GM12864 (cell line): ENCODE results near the gene TRIM54.

Experiments used
- DNase-seq: peaks from one replicate; pipeline ENCODE4 v3.0.0-alpha.2; 2011; ENCODE audit warnings: low read depth
- H3K4me3 ChIP-seq: 2 replicates; pipeline ENCODE4 v1.5.1; 2011; ENCODE audit warnings: mild to moderate bottlenecking, low read depth, low read length, control low read depth
- TF ChIP-seq, protein P1 (sequence below): IDR thresholded peaks from 2 replicates; pipeline ENCODE4 v1.5.1; 2011; ENCODE audit warnings: low read depth, mild to moderate bottlenecking, moderate library complexity, low read length, control low read depth, inconsistent platforms; ENCODE audit errors: missing control alignments

Gene TRIM54

GRCh38 chr2:27322766-27323595 is 40.8 kb downstream of the TRIM54 start, which contains the start of gene MPV17:
MPV17 (minus strand) TSS chr2:27323097; CDS start chr2:27322517, 580 bp downstream.
- DNase-seq = peak; percentile 79
- H3K4me3 ChIP-seq = peak within 1 kb of the TSS; percentile 93
- TF ChIP-seq, protein P1, sequence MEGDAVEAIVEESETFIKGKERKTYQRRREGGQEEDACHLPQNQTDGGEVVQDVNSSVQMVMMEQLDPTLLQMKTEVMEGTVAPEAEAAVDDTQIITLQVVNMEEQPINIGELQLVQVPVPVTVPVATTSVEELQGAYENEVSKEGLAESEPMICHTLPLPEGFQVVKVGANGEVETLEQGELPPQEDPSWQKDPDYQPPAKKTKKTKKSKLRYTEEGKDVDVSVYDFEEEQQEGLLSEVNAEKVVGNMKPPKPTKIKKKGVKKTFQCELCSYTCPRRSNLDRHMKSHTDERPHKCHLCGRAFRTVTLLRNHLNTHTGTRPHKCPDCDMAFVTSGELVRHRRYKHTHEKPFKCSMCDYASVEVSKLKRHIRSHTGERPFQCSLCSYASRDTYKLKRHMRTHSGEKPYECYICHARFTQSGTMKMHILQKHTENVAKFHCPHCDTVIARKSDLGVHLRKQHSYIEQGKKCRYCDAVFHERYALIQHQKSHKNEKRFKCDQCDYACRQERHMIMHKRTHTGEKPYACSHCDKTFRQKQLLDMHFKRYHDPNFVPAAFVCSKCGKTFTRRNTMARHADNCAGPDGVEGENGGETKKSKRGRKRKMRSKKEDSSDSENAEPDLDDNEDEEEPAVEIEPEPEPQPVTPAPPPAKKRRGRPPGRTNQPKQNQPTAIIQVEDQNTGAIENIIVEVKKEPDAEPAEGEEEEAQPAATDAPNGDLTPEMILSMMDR = no peak

GRCh38 chr2:27323596-27324285 is 41.5 kb downstream of the TRIM54 start:
- DNase-seq = no peak
- TF ChIP-seq, protein P1 = no peak

DNA sequence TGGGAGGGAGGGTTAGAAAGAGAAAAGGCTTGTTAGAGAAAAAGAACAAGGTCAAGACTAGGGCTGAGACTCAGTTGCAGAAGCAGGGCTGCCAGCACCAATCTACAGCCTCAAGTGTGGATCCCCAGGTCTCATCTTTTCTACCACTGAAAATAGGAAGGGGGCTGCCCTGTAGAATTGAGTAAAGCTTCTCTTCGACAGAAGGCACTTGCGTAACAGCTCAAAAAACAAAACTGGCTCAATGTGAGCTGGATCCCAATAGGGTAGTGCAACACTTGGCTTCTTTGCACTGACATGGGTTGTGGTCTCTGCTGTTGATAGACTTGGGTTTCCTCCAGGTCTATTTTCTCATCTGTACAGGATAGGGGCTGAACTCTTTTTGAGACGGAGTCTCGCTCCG is 42.5 kb downstream of the TRIM54 start:
- TF ChIP-seq, protein P1 = no peak
- DNase-seq = no peak
- H3K4me3 ChIP-seq = no peak overlapping the region

More at GRCh38 chr2:27323596-27324285, 41.5 kb downstream of the TRIM54 start:
- peak overlapping the region; percentile 93 for H3K4me3 ChIP-seq

- TF ChIP-seq, protein P1 = no peak
- DNase-seq = no peak
- no peak overlapping the region for H3K4me3 ChIP-seq
These were observed 53.1 kb downstream of the TRIM54 start for GRCh38 chr2:27335311-27335710.

- TF ChIP-seq, protein P1 = no peak
- DNase-seq = no peak
- H3K4me3 ChIP-seq = no peak overlapping the region
These were observed 53.9 kb downstream of the TRIM54 start for GRCh38 chr2:27336173-27336572.

- no peak for DNase-seq
- TF ChIP-seq, protein P1 = no peak
- H3K4me3 ChIP-seq = no peak overlapping the region
These were observed 65.4 kb downstream of the TRIM54 start for GRCh38 chr2:27347641-27348040.
